OCI-M1 (cell line): ENCODE measurements around the gene SYNE1.
"Not testable (repeated sequence)": the region's sequence is repeated elsewhere in the genome, so short reads cannot be mapped to it uniquely, and the experiment has no call there.

Source experiments
- DNase-seq: peaks from one replicate; lab custom pipeline; 2025; lab: John Stamatoyannopoulos, UW

SYNE1 gene

DNA sequence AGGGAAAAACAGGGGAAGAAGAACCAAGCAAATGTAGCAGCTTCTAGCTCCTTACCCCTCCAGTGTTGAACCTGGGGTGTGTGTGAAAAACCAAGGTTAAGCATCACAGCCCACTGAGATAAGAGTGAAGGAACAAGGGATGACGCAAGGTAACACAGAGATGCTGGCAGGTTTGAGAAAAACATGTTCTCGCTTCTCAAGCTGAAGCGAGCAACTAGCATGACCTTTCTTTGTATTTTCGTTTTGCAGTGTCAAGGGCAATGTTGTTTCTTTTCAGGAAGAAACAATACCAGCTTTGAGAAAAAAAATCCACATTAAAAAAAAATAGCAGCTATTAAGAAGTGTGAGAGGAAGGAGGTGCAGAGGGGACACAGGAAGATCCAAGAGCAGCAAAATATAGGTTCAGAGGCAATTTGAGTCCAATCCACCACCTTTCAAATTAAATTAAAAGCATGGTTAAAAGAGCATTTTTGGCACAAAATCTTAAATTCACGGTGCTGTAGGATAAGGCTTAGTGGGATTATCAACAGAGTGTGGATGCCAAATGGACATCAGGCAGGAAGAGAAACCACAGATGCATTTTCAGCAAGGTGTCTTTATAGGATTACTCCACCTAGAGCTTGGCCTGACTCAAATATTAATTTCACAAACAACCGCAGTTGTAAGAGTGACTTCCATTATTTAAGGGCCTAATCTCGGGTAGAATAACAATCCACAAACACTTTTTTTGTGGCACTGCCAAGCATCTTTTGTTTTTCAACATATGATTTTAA is 70.9 kb downstream of the SYNE1 start:
- no peak for DNase-seq

DNA sequence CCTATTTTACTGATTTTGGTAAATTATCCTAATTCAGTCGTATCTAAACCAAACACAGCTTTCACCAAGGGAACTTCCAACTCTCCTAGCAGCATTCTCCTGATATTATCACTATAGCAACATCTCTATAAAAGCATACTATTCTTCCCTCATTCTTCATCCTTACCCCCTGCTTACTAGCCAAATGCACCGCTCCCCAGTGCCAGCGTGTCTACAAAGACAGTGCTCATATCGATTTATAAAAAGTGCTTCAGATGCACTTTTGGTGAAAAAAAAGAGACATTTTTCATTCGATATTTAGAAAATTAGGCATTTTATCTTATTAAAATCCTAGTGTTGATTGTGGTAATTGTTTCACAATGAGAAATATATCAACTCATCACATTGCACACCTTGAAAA is 74.0 kb downstream of the SYNE1 start:
- DNase-seq = no peak

GRCh38 chr6:152558798-152559197 is 78.4 kb downstream of the SYNE1 start:
- not testable (repeated sequence) for DNase-seq

DNA sequence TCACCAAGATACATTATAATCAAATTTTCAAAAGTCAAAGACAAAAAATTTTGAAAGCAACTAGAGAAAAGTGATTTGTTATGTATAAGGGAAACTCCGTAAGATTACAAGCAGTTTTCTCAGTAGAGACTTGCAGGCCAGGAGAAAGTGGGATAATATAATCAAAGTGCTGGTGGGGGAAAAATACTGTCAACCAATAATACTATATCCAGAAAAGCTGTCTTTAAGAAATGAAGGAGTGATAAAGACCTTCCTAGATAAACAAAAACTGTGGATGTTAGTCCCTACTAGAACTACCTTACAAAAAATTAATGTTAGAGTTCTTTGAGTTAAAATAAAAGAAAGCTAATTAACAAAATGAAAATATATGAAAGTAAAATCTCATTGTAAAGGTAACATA is 79.7 kb downstream of the SYNE1 start:
- no peak for DNase-seq

DNA sequence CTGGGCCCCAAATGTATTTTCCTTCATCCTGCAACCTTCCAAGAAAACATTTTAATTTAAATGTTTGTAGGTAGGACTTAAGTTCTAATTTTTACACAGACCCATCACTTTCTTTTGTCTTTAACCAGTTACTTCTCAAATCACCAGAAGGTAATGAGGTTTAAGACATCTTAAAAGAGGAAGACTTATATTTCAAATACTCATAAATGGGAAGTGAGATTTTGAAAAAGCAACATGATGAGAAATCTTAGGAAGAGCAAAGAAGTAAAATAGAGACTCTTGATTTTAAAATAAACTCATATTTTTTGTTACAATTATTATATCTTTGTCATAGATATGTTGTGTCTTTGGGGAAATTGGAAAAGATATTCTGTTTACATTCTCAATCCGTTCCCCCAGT is 82.3 kb downstream of the SYNE1 start:
- DNase-seq = no peak

- DNase-seq = peak; percentile 88
These were observed 84.4 kb downstream of the SYNE1 start for GRCh38 chr6:152552616-152553209.

DNA sequence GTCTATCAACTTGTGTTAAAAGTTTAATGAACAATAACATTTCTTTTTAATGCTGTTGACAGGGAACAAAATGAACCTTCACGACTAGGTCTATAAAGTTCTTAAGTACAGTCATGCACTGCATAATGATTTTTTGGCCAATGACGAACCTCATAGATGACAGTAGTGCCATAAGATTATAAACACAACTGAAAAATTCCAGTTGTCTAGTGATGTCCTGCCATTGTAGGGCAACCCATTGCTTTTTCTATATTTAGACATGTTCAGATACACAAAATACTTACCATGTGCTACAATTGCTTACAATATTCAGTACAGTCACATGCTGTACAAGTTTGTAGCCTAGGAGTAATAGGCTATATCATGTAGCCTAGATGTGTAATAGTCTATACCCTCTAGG is 93.6 kb downstream of the SYNE1 start:
- no peak for DNase-seq

DNA sequence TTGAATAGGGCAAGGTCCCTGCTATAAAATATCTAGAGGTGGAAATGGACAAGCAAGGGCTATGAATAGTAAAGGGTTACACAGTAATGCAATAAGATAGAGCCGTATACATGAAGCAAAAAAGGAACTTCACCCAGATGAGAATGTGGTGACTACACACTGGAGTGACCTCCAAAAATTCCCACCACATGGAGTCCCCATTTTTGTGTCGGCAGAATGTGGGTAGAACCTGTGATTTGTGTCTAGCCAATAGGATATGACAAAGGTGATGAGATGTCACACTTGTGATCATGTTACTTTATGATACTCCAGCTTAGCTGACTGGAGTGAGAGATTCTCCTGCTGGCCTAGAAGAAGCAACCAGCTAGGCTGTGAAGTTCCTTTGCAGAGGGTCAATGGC is 96.8 kb downstream of the SYNE1 start:
- no peak for DNase-seq

DNA sequence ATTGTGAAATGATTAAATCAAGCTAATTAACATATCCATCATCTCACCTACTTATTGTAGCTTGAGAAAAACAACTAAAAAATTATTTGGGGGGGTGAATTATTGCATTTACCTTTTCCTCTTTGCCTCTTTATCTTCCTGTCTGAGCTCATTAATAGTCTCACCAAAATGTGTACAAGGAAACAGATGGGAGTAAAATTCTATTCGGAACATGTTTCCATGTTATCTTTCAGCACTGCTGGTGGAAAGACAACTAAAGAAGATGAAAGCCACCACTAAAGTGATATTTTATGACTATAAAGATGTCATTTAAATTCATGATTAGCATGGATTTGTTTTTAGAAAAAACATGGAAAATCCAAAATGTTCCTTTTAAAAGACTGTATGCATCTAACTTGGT is 102.6 kb downstream of the SYNE1 start:
- DNase-seq = no peak

GRCh38 chr6:152532556-152533422 is 104.4 kb downstream of the SYNE1 start:
- no peak for DNase-seq

- DNase-seq = no peak
These were observed 105.5 kb downstream of the SYNE1 start for GRCh38 chr6:152531659-152532058.

GRCh38 chr6:152529369-152529768 is 107.8 kb downstream of the SYNE1 start:
- DNase-seq = no peak

DNA sequence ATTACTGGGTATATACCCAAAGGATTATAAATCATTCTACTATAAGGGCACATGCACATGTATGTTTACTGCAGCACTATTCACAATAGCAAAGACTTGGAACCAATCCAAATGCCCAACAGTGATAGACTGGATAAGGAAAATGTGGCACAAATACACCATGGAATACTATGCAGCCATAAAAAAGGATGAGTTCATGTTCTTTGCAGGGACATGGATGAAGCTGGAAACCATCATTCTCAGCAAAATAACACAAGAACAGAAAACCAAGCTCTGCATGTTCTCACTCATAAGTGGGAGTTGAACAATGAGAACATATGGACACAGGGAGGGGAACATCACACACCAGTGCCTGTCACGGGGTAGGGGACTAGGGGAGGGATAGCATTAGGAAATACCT is 123.0 kb downstream of the SYNE1 start:
- DNase-seq = not testable (repeated sequence)

DNA sequence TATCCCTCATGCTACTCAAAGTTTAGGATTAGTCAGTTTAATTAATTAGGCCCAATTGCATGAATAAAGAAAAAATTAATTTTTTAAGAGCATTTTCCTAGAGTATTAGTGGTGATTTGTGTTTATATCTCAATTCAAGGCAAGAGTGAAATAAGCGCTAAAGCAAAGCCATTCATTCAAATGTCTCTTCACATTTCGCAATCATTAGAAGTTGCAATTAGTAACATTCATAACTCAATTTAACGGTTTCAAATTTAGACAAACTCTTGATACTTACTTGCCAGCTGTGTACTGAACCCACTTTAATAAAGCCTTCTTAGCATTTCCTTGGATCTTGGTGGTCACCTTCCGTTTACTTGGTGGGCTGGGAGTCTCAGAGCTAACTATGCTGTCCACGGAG is 127.2 kb downstream of the SYNE1 start:
- DNase-seq = no peak

GRCh38 chr6:152508477-152508876 is 128.7 kb downstream of the SYNE1 start:
- DNase-seq = no peak

- DNase-seq = no peak
These were observed 133.6 kb downstream of the SYNE1 start for GRCh38 chr6:152503546-152503945.

- DNase-seq = no peak
These were observed 134.6 kb downstream of the SYNE1 start for GRCh38 chr6:152502421-152503188.

DNA sequence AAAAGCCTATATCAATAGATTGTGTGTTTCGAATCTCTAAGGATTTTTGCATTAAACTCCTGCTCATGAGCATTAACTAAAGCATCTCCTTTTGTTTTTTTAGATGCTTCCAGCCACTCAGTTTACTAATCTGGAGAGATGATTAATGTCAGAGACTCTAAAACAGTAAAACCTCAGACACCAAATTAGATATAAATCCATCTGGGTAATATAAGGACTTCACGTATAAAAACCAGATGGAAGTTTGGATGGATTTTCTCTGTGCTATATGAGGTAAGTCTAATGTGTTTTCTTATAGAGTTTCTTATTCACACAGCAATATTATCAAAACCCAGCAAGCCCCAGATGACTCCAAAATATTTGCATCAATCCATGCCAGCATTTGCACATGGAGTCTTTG is 137.2 kb downstream of the SYNE1 start:
- no peak for DNase-seq

DNA sequence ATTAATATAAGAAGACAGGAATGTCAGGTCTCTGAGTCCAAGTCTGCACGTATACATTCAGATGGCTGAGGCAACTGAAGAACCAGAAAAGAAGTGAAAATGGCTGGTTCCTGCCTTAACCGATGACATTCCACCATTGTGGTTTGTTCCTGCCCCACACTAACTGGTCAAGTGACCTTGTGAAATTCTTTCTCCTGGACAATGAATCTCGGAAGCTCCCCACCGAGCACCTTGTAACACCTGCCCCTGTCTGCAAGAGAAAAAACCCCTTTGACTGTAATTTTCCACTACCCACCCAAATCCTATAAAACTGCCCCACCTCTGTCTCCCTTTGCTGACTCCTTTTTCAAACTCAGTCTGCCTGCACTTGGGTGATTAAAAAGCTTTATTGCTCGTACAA is 140.4 kb downstream of the SYNE1 start:
- no peak for DNase-seq

DNA sequence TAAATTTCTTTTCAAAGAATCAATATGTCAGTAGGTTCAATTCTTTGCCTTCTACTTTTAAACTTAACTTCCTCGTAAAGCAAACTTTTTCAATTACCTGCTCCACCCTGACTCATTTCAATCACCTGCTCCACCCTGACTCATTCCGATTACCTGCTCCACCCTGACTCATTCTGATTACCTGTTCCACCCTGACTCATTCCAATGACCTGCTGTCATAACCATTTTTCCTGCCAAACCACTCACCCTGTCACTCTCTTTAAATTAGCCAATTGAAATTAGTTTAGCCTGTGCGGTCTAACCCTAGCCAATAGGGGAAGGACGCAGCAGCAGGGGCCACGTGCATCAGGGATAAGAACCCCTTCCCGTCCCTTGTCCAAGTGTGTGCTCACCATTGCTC is 141.7 kb downstream of the SYNE1 start:
- DNase-seq = not testable (repeated sequence)

DNA sequence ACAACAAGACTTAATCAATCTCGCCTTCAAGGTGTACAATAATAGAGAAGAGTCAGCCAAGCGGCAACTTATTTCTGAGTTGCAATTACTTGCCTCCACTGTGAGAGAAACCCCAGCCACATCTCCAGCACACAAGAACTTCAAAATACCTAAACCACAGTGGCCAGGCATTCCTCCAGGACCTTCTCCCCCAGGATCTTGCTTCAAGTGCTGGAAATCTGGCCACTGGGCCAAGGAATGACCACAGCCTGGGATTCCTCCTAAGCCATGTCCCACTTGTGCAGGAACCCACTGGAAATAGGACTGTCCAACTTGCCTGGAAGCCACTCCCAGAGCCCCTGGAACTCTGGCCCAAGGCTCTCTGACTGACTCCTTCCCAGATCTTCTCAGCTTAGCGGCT is 144.9 kb downstream of the SYNE1 start:
- not testable (repeated sequence) for DNase-seq

DNA sequence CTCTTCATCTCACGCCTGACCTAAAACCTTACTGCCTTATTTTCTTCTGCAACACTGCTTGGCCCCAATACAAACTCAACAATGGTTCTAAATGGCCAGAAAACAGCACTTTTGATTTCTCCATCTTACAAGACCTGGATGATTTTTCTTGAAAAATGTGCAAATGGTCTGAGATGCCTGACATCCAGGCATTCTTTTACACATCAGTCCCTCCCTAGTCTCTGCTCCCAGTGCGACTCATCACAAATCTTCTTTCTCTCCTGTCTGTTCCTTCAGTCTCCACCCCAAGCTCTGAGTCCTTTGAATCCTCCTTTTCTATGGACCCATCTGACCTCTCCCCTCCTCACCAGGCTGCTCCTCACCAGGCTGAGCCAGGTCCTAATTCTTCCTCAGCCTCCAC is 145.7 kb downstream of the SYNE1 start:
- not testable (repeated sequence) for DNase-seq
